Metanephros (tissue), 1 donor: Measurements from ENCODE around the gene FCHO2. TPM values are rescaled to one million over a fixed set of nuclear protein-coding genes. Genes with fewer than 3 reads are reported as not detected.

Experiments used
- total RNA-seq: library from RNA; depleted of rRNA; stranded (reverse); fragments of >200 nt; gene quantifications from one replicate; pipeline ENCODE4 v1.2.3, GENCODE V29; 2014

FCHO2 gene, protein sequence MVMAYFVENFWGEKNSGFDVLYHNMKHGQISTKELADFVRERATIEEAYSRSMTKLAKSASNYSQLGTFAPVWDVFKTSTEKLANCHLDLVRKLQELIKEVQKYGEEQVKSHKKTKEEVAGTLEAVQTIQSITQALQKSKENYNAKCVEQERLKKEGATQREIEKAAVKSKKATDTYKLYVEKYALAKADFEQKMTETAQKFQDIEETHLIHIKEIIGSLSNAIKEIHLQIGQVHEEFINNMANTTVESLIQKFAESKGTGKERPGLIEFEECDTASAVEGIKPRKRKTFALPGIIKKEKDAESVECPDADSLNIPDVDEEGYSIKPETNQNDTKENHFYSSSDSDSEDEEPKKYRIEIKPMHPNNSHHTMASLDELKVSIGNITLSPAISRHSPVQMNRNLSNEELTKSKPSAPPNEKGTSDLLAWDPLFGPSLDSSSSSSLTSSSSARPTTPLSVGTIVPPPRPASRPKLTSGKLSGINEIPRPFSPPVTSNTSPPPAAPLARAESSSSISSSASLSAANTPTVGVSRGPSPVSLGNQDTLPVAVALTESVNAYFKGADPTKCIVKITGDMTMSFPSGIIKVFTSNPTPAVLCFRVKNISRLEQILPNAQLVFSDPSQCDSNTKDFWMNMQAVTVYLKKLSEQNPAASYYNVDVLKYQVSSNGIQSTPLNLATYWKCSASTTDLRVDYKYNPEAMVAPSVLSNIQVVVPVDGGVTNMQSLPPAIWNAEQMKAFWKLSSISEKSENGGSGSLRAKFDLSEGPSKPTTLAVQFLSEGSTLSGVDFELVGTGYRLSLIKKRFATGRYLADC
- 29.2 TPM for total RNA-seq

DNA sequence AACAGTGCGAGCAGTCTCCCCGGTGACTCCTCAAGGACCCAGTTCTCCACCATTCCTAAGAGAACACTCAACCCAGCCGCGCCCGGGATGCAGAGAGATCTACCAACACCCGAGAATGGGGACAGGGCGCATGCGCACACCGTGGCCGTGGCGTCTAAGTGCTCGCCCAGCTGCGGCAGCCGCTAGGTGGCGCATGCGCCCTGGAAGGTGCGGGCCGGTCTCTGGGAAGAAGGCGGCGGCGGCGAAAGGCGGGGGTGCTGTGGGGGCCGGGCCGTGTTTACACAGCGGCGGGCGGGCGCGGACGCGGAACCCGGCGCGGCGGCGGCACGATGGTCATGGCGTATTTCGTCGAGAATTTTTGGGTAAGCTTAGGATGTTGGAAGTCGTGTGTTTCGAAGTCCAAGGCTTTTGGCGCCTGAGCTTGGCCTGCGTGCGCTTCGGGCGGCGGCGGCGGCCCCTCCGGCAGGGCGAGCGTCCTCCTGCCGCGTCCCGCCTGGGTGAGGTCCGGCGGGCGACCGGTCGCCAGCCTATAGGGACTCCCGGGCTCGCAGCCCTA is at the start of gene FCHO2:
Gene FCHO2 (plus strand): TSS at position 274 of the 556 bp plus-strand sequence. CDS start 56 bp downstream, at position 330.

DNA sequence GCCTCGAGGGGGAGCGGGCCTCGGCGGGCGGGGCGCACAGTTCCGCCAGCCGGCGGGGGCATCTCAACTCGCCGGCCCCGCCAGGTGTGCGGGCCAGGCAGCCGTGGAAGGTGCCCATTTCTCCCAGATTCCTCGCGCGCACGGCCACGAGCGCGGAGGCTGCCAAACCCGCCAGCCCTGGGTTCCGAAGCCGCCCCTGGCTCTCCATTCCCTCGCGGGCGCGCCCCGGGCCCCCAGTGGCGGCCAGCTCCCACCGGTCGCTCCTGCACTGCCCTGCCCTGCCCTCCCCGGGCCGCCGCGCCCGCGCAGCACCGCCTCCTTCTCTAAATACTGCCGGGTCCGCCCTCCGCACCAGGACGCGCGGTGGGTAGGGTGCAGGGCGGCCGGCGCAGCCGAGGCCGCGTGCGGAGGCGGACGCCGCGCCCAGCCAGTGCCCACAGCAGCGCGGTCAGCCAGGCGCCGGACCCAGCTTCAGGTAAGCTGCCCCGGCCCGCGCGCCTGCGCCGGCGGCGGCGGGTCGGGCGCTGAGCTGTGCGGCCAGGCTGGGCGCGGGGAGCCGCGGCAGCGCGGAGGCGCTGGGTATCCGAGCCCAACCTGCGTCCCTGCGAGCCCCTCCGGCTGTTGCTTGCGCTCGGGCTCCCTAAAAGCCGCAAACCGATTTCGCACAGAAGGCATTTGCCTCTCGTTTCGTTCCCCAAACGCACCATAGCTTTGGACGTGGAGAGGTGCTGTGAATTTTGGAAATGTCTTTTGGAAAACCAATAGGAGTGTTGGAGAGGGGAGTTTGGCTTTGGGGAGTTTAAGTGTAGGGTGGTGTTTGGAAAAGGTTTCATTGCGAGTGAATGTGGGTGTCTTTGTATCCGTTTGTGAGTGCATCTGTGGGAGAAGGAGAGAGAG is 164.6 kb downstream of the FCHO2 start, which contains the start of gene TMEM171:
Gene TMEM171 (plus strand): TSS at position 354 of the 897 bp plus-strand sequence. CDS start 2,799 bp downstream, outside the sequence.

Other genes starting within 250 kb of the FCHO2 start
- gene TNPO1, start 139.4 kb upstream of the FCHO2 start, total RNA-seq, result 126 TPM
- gene TMEM171, start 164.5 kb downstream of the FCHO2 start, total RNA-seq, result 6.9 TPM
- gene TMEM174, start 217.2 kb downstream of the FCHO2 start, total RNA-seq, result 6.8 TPM